ENCODE measurements around the gene SHISA3.

Gene SHISA3

GRCh38 chr4:42446823-42447222, 49.5 kb downstream of the SHISA3 start:
- no peak for DNase-seq (ENCODE audit: low spot score)

All from activated CD4-positive, alpha-beta T cell treated with anti-CD3 and anti-CD28 coated beads, Interleukin-2, Interleukin-4, amounts not matched to agents 100 ng/mL and 50 ng/mL, durations not matched to agents 16 hours and 8 hours (primary cell).